Heart left ventricle (tissue), 13 donors: Measurements from ENCODE around the gene ZNF277.

ENCODE experiments used
- CTCF ChIP-seq, 12 donors: fragments of 200-600 bp; sonication (generic) in 4 of 12; IDR thresholded peaks; one replicate each; pipeline versions ENCODE4 v1.5.0 to v1.8.0; 2018 to 2022; ENCODE audit warnings: antibody characterized with exemption in 12 of 12, mild to moderate bottlenecking in 5 of 12
- POLR2A ChIP-seq, 2 donors: fragments of 450-650 bp; IDR thresholded peaks; one replicate each; pipeline ENCODE4 v1.6.1; 2017; ENCODE audit warnings: antibody characterized with exemption in 2 of 2, mild to moderate bottlenecking in 2 of 2, moderate library complexity in 2 of 2
- donor health status: ischemic (EF 13 %, LVEDD 7.1; RV severe dilation, severe dysfunction).
- donor health status: DM: no; HTN: yes; CAD: no.
- donor health status: DM: no; HTN: no; CAD: no.
- donor health status: ischemic (EF 25% LVEDD 6.9; RV normal size, moderate dysfunction).
- donor health status: ischemic (EF 25% LVEDD 5.7; RV mildly dilated, moderate dysfunction).
- donor health status: ischemic (EF 35%, LVEDD 5.7; RV mildly dilated, moderate dysfunction).
- donor health status: nonischemic (EF 11% LVEDD 7.7; RV severe dilation, severe dysfunction).
- donor health status: DM: yes; HTN: yes; CAD: no.
- donor health status: PGD.
- donor health status: ischemic (EF 29% LVEDD 5.4; RV normal size, mild dysfunction).
- donor health status: nonischemic (EF 23%, LVEDD 6.1; RV moderate dilation, normal function).

- TF ChIP-seq CTCF (IDR thresholded peaks at IDR 0.05): no peak
- TF ChIP-seq POLR2A (IDR thresholded peaks at IDR 0.05): no peak
Observed at GRCh38 chr7:112336261-112336660, 129.8 kb downstream of the ZNF277 start.
